Bronchial epithelial cell (primary cell): ENCODE data around the gene CHCHD6. TPM values are rescaled to one million over a fixed set of nuclear protein-coding genes. Genes with fewer than 3 reads are reported as not detected.

ENCODE experiments used
- DNase-seq: peaks from one replicate; pipeline ENCODE4 v3.0.0-alpha.2; 2010; ENCODE audit warnings: low read depth
- FAIRE-seq: peaks from 2 replicates; lab custom pipeline; 2011; peaks lifted over from hg19 to GRCh38; lab: Jason Lieb, UNC
- H3K27me3 ChIP-seq: 2 replicates; pipeline ENCODE4 v1.5.1; 2011; ENCODE audit warnings: low read length; ENCODE audit not compliant: control insufficient read depth, insufficient read depth
- H3K36me3 ChIP-seq: 2 replicates; pipeline ENCODE4 v1.5.1; 2011; ENCODE audit warnings: low read length; ENCODE audit not compliant: control insufficient read depth, insufficient read depth
- H3K4me3 ChIP-seq: 2 replicates; pipeline ENCODE4 v1.5.1; 2011; ENCODE audit warnings: mild to moderate bottlenecking, low read depth, low read length, control low read depth
- total RNA-seq: library from RNA; depleted of rRNA; stranded (reverse); fragments of >200 nt; gene quantifications from 2 replicates; pipeline ENCODE4 v1.2.1, GENCODE V29; 2014
- TF ChIP-seq, protein P1 (sequence below): IDR thresholded peaks from 2 replicates; pipeline ENCODE4 v1.5.1; 2011; ENCODE audit warnings: mild to moderate bottlenecking, moderate library complexity, low read length, control low read depth, inconsistent platforms; ENCODE audit not compliant: insufficient read depth, severe bottlenecking

Gene CHCHD6
- total RNA-seq, 1 donor from 2014 or later, result 25.5 TPM

DNA sequence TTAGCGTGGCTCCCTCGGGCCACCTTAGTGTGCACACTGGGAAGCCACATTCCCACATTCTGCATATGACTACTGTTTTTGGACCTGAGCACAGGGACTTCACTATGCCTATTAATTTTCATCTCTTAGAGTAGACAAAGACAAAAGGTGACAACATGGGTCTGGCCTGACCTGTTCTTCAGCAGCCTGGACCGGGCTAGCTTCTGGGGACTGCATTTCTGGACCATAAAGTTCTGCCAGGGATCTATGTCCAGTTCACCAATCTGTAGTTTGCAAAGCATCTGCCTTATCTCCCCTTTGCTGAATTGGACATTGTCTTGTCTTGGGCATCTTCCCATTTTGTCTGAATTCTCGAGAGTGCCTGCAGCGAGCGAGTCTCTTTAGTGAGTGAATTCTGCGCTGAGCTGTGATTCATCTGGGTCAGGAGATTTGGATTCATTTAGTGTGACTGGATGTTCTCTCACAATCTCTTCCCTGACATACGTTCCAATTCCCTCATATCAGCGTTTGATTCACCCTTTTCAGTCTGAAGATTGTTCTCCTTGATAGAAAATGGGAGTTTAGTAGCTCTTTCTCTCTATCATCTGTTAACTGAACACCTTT, 166.7 kb downstream of the CHCHD6 start:
- Histone ChIP-seq H3K4me3 (no peak overlapping the region), H3K27me3 (no peaks in the 10 kb centered on the region), H3K36me3 (no peaks in the 10 kb centered on the region)
- FAIRE-seq (no peak), DNase-seq (no peak)
- TF ChIP-seq, protein P1, sequence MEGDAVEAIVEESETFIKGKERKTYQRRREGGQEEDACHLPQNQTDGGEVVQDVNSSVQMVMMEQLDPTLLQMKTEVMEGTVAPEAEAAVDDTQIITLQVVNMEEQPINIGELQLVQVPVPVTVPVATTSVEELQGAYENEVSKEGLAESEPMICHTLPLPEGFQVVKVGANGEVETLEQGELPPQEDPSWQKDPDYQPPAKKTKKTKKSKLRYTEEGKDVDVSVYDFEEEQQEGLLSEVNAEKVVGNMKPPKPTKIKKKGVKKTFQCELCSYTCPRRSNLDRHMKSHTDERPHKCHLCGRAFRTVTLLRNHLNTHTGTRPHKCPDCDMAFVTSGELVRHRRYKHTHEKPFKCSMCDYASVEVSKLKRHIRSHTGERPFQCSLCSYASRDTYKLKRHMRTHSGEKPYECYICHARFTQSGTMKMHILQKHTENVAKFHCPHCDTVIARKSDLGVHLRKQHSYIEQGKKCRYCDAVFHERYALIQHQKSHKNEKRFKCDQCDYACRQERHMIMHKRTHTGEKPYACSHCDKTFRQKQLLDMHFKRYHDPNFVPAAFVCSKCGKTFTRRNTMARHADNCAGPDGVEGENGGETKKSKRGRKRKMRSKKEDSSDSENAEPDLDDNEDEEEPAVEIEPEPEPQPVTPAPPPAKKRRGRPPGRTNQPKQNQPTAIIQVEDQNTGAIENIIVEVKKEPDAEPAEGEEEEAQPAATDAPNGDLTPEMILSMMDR, result no peak

- FAIRE-seq (peak; percentile 88), DNase-seq (no peak)
- Histone ChIP-seq H3K36me3 (no peaks in the 10 kb centered on the region), H3K27me3 (no peaks in the 10 kb centered on the region), H3K4me3 (no peak overlapping the region)
- TF ChIP-seq, protein P1, result no peak
Measured at GRCh38 chr3:126872701-126873342, 168.8 kb downstream of the CHCHD6 start.

DNA sequence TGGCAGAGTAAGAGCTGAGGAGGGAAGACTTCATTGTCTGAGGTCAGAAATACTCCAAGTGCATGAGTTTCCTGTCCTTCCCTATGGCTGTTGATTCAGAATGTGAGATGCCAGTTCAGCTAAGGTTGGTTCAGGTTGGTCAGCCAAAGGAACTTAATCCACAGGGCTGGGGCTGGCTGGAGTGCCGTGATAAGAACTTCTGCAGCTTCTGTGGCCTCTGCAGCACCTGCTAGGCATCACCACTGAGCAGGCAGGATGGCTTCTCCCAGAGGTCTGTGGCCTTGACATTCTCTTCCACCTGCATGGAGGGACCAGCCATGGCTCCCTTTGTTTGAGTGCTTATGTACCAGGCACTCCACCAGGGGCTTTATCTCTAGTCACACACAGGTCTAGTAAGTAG, 169.4 kb downstream of the CHCHD6 start:
- Histone ChIP-seq H3K4me3 (no peak overlapping the region), H3K36me3 (no peaks in the 10 kb centered on the region), H3K27me3 (no peaks in the 10 kb centered on the region)
- TF ChIP-seq, protein P1, result no peak
- DNase-seq, result no peak
- FAIRE-seq, result no peak

- no peak for DNase-seq
- no peak for FAIRE-seq
- H3K36me3 ChIP-seq, result no peaks in the 10 kb centered on the region
- no peaks in the 10 kb centered on the region for H3K27me3 ChIP-seq
- H3K4me3 ChIP-seq, result no peak overlapping the region
- TF ChIP-seq, protein P1, result no peak
Measured at GRCh38 chr3:126878664-126879063, 174.6 kb downstream of the CHCHD6 start.

DNA sequence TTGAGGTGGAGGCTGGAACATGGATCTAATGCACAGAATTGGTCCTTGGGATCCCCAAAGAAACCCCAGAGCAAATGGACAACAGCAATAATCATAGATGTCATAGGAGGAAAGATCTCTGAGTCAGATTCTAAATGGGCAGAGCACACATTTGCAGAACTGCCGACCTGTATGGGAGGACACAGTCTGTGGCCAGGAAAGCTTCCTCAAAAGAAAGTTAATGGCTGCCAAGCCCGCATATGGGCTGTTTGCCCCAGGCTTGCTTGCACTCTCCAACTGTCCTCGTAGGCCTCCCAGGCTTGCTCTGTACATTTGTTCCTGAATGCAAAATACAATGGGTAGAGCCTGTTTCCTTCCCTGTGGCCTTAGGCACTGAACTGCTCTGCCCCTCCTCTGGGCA, 176.9 kb downstream of the CHCHD6 start:
- FAIRE-seq, result no peak
- no peaks in the 10 kb centered on the region for H3K27me3 ChIP-seq
- TF ChIP-seq, protein P1, result no peak
- DNase-seq, result no peak
- no peaks in the 10 kb centered on the region for H3K36me3 ChIP-seq
- no peak overlapping the region for H3K4me3 ChIP-seq

GRCh38 chr3:126881861-126882260, 177.8 kb downstream of the CHCHD6 start:
- DNase-seq (no peak), FAIRE-seq (no peak)
- no peaks in the 10 kb centered on the region for H3K36me3 ChIP-seq
- H3K4me3 ChIP-seq, result no peak overlapping the region
- TF ChIP-seq, protein P1, result no peak
- no peaks in the 10 kb centered on the region for H3K27me3 ChIP-seq
